ENCODE data around the gene DHX29.

- TF ChIP-seq CTCF (IDR thresholded peaks at IDR 0.05 in 4 of 5, conservative IDR thresholded peaks at IDR 0.05 in 1 of 5) = no peak
- TF ChIP-seq POLR2A (IDR thresholded peaks at IDR 0.05) = peak; percentile 63 to 64
These were observed at the start of gene DHX29, which contains the start of gene MTREX for GRCh38 chr5:55307383-55308253.
